ENCODE results near the gene ITIH5. TPM values are rescaled to one million over a fixed set of nuclear protein-coding genes. Genes with fewer than 3 reads are reported as not detected.

ITIH5 gene
- total RNA-seq, 1 experiment from 2014 or later, result not detected

DNA sequence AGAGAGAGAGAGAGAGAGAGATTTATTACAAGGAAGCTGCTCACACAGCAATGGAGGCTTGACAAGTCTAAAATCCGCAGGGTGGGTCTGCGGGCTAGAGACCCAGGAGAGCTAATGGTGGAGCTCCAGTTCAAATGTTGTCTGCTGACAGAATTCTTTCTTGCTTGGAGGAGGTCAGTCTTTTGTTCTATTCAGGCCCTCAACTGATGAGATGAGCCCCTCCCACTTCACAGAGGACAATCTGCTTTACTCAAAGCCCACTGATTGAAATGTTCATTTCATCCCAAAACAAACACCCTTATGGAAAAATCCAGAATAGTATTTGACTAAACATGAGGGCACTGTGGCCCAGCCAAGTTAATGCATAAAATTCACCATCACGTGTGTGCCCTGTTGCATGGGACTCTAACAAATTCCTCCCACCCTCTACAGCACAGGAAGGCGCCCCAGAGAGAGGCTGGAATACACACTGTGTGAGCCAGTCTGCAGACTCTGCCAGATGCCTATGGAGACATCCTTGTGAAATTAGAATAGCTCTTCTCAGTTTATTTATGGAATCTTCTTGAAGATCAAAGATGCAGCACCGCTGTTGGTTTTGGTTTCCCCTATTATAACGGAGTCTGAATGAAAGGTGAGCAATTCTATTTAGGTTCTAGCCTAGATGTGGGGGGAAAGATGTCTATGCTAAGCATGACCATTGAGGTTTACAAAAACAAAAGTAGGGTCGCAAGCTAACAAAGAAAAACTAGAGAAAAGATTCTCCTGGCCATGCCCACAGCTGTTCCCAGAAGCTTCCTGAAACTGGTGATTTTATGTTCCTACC, 132.9 kb downstream of the ITIH5 start:
- peak overlapping the region; percentile 54; the same call in 1 of the 2 replicates for H2AFZ ChIP-seq (ENCODE audit: low read length)
- H3K4me1 ChIP-seq (ENCODE audit: low read length), result peaks cover 6% of the 10 kb centered on the region; the same call in 1 of the 2 replicates
- H3K27ac ChIP-seq (ENCODE audit: low read length), result no peak overlapping the region
- H3K36me3 ChIP-seq (ENCODE audit: insufficient read depth, low read length), result no peaks in the 10 kb centered on the region
- no peaks in the 10 kb centered on the region for H4K20me1 ChIP-seq (ENCODE audit: insufficient read depth, low read depth, low read length)
- H3K27me3 ChIP-seq (ENCODE audit: low read length), result no peaks in the 10 kb centered on the region
- H3K9me2 ChIP-seq (replicated peaks; ENCODE audit: insufficient read depth, low read length), result no peaks in the 10 kb centered on the region
- H3K9ac ChIP-seq (ENCODE audit: low read length), result peak overlapping the region; percentile 32; the same call in 1 of the 2 replicates
- no peaks in the 10 kb centered on the region for H3K79me2 ChIP-seq (ENCODE audit: low read length)
- no peak overlapping the region for H3K4me2 ChIP-seq (ENCODE audit: low read depth, low read length, poor library complexity, severe bottlenecking)
- H3K9me3 ChIP-seq (ENCODE audit: low read length), result no peaks in the 10 kb centered on the region
- no peak overlapping the region for H3K4me3 ChIP-seq (ENCODE audit: low read length)
- DNase-seq, result no peak

DNA sequence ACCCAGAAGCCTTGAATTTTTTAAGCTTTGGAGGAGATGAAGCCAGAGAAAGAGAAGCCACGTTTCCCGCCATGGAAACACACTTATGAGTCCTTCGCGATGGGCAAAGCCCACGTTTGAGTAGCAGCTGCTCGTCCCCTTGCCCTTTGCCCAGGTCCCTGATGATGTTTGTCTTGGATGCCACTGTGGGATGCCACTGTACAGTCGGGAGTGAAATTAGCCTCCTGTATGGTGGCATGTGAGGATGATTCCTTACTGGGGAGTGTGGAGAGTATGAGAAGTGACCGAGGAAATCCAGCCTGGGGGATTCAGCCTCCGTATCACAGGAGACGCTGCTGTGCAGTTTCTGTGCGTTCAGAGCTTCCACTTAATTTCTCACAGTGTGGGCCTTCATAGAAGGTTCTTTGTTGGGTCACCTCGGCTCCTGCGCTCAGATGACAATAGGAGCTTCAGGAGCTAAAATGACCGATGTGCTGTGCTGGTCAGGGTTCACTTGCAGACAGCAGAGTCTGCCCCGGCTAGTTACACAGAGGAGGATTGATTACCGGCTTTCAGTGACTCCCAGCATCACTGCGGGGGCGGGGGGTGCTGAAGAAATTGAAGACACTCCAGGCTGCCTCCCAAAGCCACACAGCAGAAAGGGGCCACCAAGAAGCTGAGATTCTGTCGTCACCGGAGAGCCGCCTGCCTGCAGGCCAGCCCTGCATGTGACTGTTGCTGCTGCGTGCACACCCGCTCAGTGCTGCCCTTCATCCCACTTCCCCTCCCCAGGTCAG, 133.9 kb downstream of the ITIH5 start:
- Histone ChIP-seq H3K9me2 (replicated peaks; ENCODE audit: insufficient read depth, low read length) (no peaks in the 10 kb centered on the region), H4K20me1 (ENCODE audit: insufficient read depth, low read depth, low read length) (no peaks in the 10 kb centered on the region), H3K4me2 (ENCODE audit: low read depth, low read length, poor library complexity, severe bottlenecking) (no peak overlapping the region), H3K36me3 (ENCODE audit: insufficient read depth, low read length) (no peaks in the 10 kb centered on the region), H3K4me1 (ENCODE audit: low read length) (peaks cover 6% of the 10 kb centered on the region; the same call in 1 of the 2 replicates), H3K79me2 (ENCODE audit: low read length) (no peaks in the 10 kb centered on the region), H3K9me3 (ENCODE audit: low read length) (no peaks in the 10 kb centered on the region), H3K9ac (ENCODE audit: low read length) (no peak overlapping the region), H2AFZ (ENCODE audit: low read length) (no peak overlapping the region), H3K27ac (ENCODE audit: low read length) (no peak overlapping the region), H3K27me3 (ENCODE audit: low read length) (no peaks in the 10 kb centered on the region), H3K4me3 (ENCODE audit: low read length) (no peak overlapping the region)
- DNase-seq, result no peak

DNA sequence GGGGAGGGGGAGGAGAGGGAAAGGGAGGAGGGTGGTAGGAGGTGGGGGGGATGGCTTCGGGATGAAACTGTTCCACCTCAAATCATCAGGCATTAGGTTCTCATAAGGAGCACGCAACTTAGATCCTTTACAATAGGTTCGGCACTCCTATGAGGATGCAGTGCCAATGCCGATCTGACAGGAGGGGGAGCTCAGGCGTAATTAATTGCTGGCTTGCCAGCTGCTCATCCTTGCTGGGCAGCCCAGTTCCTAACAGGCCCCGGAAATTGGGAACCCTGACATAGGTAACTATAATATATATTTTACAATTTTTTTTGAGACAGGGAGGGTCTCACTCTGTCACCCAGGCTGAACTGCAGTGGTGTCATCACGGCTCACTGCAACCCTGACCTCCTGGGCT, 137.1 kb downstream of the ITIH5 start:
- H3K9ac ChIP-seq (ENCODE audit: low read length), result no peak overlapping the region
- no peaks in the 10 kb centered on the region for H3K79me2 ChIP-seq (ENCODE audit: low read length)
- H3K27me3 ChIP-seq (ENCODE audit: low read length), result no peaks in the 10 kb centered on the region
- H3K9me2 ChIP-seq (replicated peaks; ENCODE audit: insufficient read depth, low read length), result no peaks in the 10 kb centered on the region
- no peaks in the 10 kb centered on the region for H4K20me1 ChIP-seq (ENCODE audit: insufficient read depth, low read depth, low read length)
- DNase-seq, result peak; percentile 63
- H2AFZ ChIP-seq (ENCODE audit: low read length), result no peak overlapping the region
- H3K9me3 ChIP-seq (ENCODE audit: low read length), result no peaks in the 10 kb centered on the region
- H3K27ac ChIP-seq (ENCODE audit: low read length), result no peak overlapping the region
- H3K4me3 ChIP-seq (ENCODE audit: low read length), result no peak overlapping the region
- no peak overlapping the region for H3K4me2 ChIP-seq (ENCODE audit: low read depth, low read length, poor library complexity, severe bottlenecking)
- peaks cover 14% of the 10 kb centered on the region for H3K4me1 ChIP-seq (ENCODE audit: low read length)
- H3K36me3 ChIP-seq (ENCODE audit: insufficient read depth, low read length), result no peaks in the 10 kb centered on the region

- no peak overlapping the region for H3K4me3 ChIP-seq (ENCODE audit: low read length)
- no peaks in the 10 kb centered on the region for H3K9me2 ChIP-seq (replicated peaks; ENCODE audit: insufficient read depth, low read length)
- H3K79me2 ChIP-seq (ENCODE audit: low read length), result no peaks in the 10 kb centered on the region
- H3K4me2 ChIP-seq (ENCODE audit: low read depth, low read length, poor library complexity, severe bottlenecking), result no peak overlapping the region
- no peaks in the 10 kb centered on the region; the same call in 1 of the 2 replicates for H3K9me3 ChIP-seq (ENCODE audit: low read length)
- H2AFZ ChIP-seq (ENCODE audit: low read length), result no peak overlapping the region
- H3K27ac ChIP-seq (ENCODE audit: low read length), result no peak overlapping the region
- peaks cover 19% of the 10 kb centered on the region for H3K4me1 ChIP-seq (ENCODE audit: low read length)
- H3K9ac ChIP-seq (ENCODE audit: low read length), result no peak overlapping the region
- no peaks in the 10 kb centered on the region for H3K36me3 ChIP-seq (ENCODE audit: insufficient read depth, low read length)
- no peaks in the 10 kb centered on the region for H4K20me1 ChIP-seq (ENCODE audit: insufficient read depth, low read depth, low read length)
- no peaks in the 10 kb centered on the region for H3K27me3 ChIP-seq (ENCODE audit: low read length)
- no peak for DNase-seq
Observed at GRCh38 chr10:7527468-7527867, 139.3 kb downstream of the ITIH5 start.

- no peak for DNase-seq
- Histone ChIP-seq H3K9ac (ENCODE audit: low read length) (no peak overlapping the region), H3K9me2 (replicated peaks; ENCODE audit: insufficient read depth, low read length) (no peaks in the 10 kb centered on the region), H3K27me3 (ENCODE audit: low read length) (no peaks in the 10 kb centered on the region), H3K4me2 (ENCODE audit: low read depth, low read length, poor library complexity, severe bottlenecking) (no peak overlapping the region), H3K4me3 (ENCODE audit: low read length) (no peak overlapping the region), H4K20me1 (ENCODE audit: insufficient read depth, low read depth, low read length) (no peaks in the 10 kb centered on the region), H3K27ac (ENCODE audit: low read length) (no peak overlapping the region), H2AFZ (ENCODE audit: low read length) (no peak overlapping the region), H3K4me1 (ENCODE audit: low read length) (peaks cover 33% of the 10 kb centered on the region), H3K9me3 (ENCODE audit: low read length) (no peaks in the 10 kb centered on the region; the same call in 1 of the 2 replicates), H3K36me3 (ENCODE audit: insufficient read depth, low read length) (no peaks in the 10 kb centered on the region), H3K79me2 (ENCODE audit: low read length) (no peaks in the 10 kb centered on the region)
Observed at GRCh38 chr10:7526017-7526400, 140.8 kb downstream of the ITIH5 start.

GRCh38 chr10:7525314-7526016, 141.3 kb downstream of the ITIH5 start:
- Histone ChIP-seq H3K9me2 (replicated peaks; ENCODE audit: insufficient read depth, low read length) (no peaks in the 10 kb centered on the region), H3K27me3 (ENCODE audit: low read length) (no peaks in the 10 kb centered on the region), H3K9me3 (ENCODE audit: low read length) (no peaks in the 10 kb centered on the region; the same call in 1 of the 2 replicates), H3K9ac (ENCODE audit: low read length) (peak overlapping the region; percentile 58), H3K4me1 (ENCODE audit: low read length) (peaks cover 39% of the 10 kb centered on the region), H2AFZ (ENCODE audit: low read length) (peak overlapping the region; percentile 88), H3K79me2 (ENCODE audit: low read length) (no peaks in the 10 kb centered on the region), H4K20me1 (ENCODE audit: insufficient read depth, low read depth, low read length) (no peaks in the 10 kb centered on the region), H3K36me3 (ENCODE audit: insufficient read depth, low read length) (no peaks in the 10 kb centered on the region), H3K27ac (ENCODE audit: low read length) (peak overlapping the region; percentile 66), H3K4me2 (ENCODE audit: low read depth, low read length, poor library complexity, severe bottlenecking) (peak overlapping the region; percentile 72), H3K4me3 (ENCODE audit: low read length) (peak overlapping the region; percentile 56)
- peak; percentile 94 for DNase-seq

GRCh38 chr10:7523656-7524055, 143.1 kb downstream of the ITIH5 start:
- no peaks in the 10 kb centered on the region for H3K36me3 ChIP-seq (ENCODE audit: insufficient read depth, low read length)
- H3K9ac ChIP-seq (ENCODE audit: low read length), result no peak overlapping the region
- H3K27ac ChIP-seq (ENCODE audit: low read length), result peak overlapping the region; percentile 96; the same call in 1 of the 2 replicates
- no peaks in the 10 kb centered on the region for H3K79me2 ChIP-seq (ENCODE audit: low read length)
- H3K9me2 ChIP-seq (replicated peaks; ENCODE audit: insufficient read depth, low read length), result no peaks in the 10 kb centered on the region
- no peak overlapping the region for H3K4me3 ChIP-seq (ENCODE audit: low read length)
- DNase-seq, result no peak
- H4K20me1 ChIP-seq (ENCODE audit: insufficient read depth, low read depth, low read length), result no peaks in the 10 kb centered on the region
- no peaks in the 10 kb centered on the region; the same call in 1 of the 2 replicates for H3K9me3 ChIP-seq (ENCODE audit: low read length)
- H2AFZ ChIP-seq (ENCODE audit: low read length), result peak overlapping the region; percentile 27; the same call in 1 of the 2 replicates
- no peak overlapping the region for H3K4me2 ChIP-seq (ENCODE audit: low read depth, low read length, poor library complexity, severe bottlenecking)
- no peaks in the 10 kb centered on the region for H3K27me3 ChIP-seq (ENCODE audit: low read length)
- peaks cover 51% of the 10 kb centered on the region for H3K4me1 ChIP-seq (ENCODE audit: low read length)

Data from Karpas-422 (cell line).